HUES64 (cell line): ENCODE results near the gene C4orf36.

Experiments
- H3K27ac ChIP-seq: 2 replicates; pipeline ENCODE4 v1.7.0; 2013; ENCODE audit warnings: low read depth, low read length, inconsistent platforms
- H3K27me3 ChIP-seq: 2 replicates; pipeline ENCODE4 v1.6.1; 2013; ENCODE audit warnings: mild to moderate bottlenecking, low read length; ENCODE audit not compliant: insufficient read depth
- H3K36me3 ChIP-seq: 2 replicates; pipeline ENCODE4 v1.6.1; 2013; ENCODE audit warnings: mild to moderate bottlenecking, low read length; ENCODE audit not compliant: insufficient read depth
- H3K4me1 ChIP-seq: 2 replicates; pipeline ENCODE4 v1.6.1; 2013; ENCODE audit warnings: mild to moderate bottlenecking, low read length, moderate library complexity; ENCODE audit not compliant: insufficient read depth
- H3K4me3 ChIP-seq: 2 replicates; pipeline ENCODE4 v1.5.1; 2013; ENCODE audit warnings: mild to moderate bottlenecking, low read length, moderate library complexity
- H3K9ac ChIP-seq: 2 replicates; pipeline ENCODE4 v1.6.1; 2013; ENCODE audit warnings: mild to moderate bottlenecking, low read depth, low read length
- H3K9me3 ChIP-seq: 2 replicates; pipeline ENCODE4 v1.6.1; 2013; ENCODE audit warnings: low read depth, low read length; ENCODE audit not compliant: insufficient read depth
- WGBS: fragments of 150-250, 120-280 bp; methylation state at CpG from one replicate; pipeline ENCODE4 v1.1.7; 2013; ENCODE audit warnings: missing lambda C conversion rate; 5-methylcytosine and 5-hydroxymethylcytosine counted together

C4orf36 gene

GRCh38 chr4:86853209-86853608 is 39.0 kb downstream of the C4orf36 start:
- WGBS: 96% methylated on average over 5 of the region's 5 CpGs
- H3K4me3 ChIP-seq: no peak overlapping the region
- H3K27ac ChIP-seq: no peak overlapping the region
- no peaks in the 10 kb centered on the region for H3K9me3 ChIP-seq
- H3K9ac ChIP-seq: no peak overlapping the region
- peaks cover 26% of the 10 kb centered on the region for H3K27me3 ChIP-seq
- H3K4me1 ChIP-seq: peaks cover 12% of the 10 kb centered on the region
- no peaks in the 10 kb centered on the region for H3K36me3 ChIP-seq

GRCh38 chr4:86848732-86849619 is 43.2 kb downstream of the C4orf36 start, which contains the start of gene SLC10A6:
TSS of gene SLC10A6 (minus strand) at chr4:86849384. CDS start at chr4:86849115, 269 bp downstream.
- Histone ChIP-seq H3K27me3 (no peaks in the 10 kb centered on the region), H3K9me3 (no peaks in the 10 kb centered on the region), H3K36me3 (no peaks in the 10 kb centered on the region), H3K27ac (no peak within 1 kb of the TSS), H3K9ac (no peak within 1 kb of the TSS), H3K4me1 (no peaks in the 10 kb centered on the region), H3K4me3 (no peak within 1 kb of the TSS)
- WGBS: 92% methylated on average over 11 of the region's 11 CpGs

DNA sequence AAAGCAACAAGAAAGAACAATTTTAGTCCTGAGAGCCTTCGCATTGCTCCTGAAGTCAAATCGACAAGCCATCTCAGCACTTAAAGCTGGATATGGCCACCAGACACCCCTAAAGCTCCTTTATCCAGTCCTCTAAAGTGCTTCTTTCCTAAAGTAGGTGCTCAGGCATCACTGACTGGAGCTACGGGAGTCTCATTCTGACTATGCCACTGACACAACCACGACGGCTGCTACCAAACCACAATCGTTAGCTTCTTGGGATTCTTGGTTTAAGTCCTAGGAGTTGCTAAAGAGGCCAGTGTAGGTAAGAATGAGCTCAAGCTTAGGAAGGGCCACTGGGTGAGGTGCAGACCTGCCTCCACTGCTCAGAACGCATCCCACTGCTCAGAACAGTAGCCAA is 44.1 kb downstream of the C4orf36 start:
- H3K36me3 ChIP-seq: no peaks in the 10 kb centered on the region
- no peak overlapping the region for H3K27ac ChIP-seq
- 73% methylated on average over 7 of the region's 7 CpGs for WGBS
- H3K27me3 ChIP-seq: no peaks in the 10 kb centered on the region
- no peak overlapping the region for H3K9ac ChIP-seq
- H3K4me1 ChIP-seq: no peaks in the 10 kb centered on the region
- H3K9me3 ChIP-seq: no peaks in the 10 kb centered on the region
- no peak overlapping the region for H3K4me3 ChIP-seq

DNA sequence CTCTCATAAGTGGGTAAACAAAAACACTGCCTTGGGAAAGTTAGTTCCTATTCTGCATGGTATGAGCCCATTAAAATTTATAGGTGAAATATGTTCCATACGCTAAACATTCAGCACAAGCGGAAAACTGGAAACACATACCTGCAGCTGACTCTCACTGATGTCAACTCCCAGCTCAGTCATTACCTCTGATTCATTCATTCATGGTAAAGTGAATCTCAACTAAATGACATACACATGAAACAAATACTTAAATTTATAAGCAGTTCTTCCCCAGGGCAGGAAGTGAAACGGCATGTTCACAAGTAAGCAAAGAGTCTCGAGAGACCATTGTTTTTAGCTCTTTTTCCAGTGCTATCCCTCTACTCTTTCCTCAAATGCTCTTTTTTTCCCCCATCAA is 44.7 kb downstream of the C4orf36 start:
- H3K27me3 ChIP-seq: no peaks in the 10 kb centered on the region
- H3K36me3 ChIP-seq: no peaks in the 10 kb centered on the region
- WGBS: 91% methylated on average over 4 of the region's 4 CpGs
- H3K4me1 ChIP-seq: no peaks in the 10 kb centered on the region
- no peaks in the 10 kb centered on the region for H3K9me3 ChIP-seq
- H3K4me3 ChIP-seq: no peak overlapping the region
- no peak overlapping the region for H3K27ac ChIP-seq
- H3K9ac ChIP-seq: no peak overlapping the region

DNA sequence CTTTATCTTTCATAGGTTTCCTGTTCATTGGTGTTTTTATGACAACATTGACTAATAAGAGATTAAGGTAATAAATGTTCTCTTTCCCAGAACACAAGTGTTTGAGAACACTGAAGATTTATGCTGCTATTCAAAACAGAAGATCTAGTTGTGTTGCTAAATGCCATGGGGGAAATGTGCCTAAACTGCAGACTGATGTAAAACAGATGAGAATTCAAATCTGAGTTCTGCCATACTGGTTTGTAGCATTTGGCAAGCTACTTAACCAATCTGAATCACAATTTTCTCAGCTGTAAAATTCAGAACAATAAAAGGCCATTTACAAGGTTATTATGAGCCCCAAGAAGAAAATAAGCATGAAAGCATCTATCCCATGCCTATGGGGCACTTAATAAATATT is 45.3 kb downstream of the C4orf36 start:
- no peaks in the 10 kb centered on the region for H3K4me1 ChIP-seq
- no peak overlapping the region for H3K27ac ChIP-seq
- H3K27me3 ChIP-seq: no peaks in the 10 kb centered on the region
- H3K4me3 ChIP-seq: no peak overlapping the region
- H3K36me3 ChIP-seq: no peaks in the 10 kb centered on the region
- no peaks in the 10 kb centered on the region for H3K9me3 ChIP-seq
- H3K9ac ChIP-seq: no peak overlapping the region

DNA sequence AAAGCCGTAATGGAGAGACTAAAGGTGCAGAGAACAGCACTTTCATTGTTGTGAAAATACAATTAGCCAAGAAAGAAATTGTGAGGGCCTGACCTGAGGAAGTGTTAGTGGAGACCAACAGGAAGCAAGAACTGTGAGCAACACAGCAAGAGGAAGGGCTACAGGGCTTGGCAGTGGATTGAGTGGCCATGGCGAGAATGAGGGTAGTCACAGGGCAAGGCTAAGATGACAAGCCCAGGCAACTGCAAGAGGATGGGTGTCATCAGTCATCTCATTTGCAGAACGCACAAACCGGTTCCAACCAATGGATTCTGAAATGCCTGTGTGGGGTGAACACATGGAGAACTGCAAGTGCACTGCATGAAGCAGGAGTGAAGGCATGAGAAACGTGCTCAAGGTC is 46.6 kb downstream of the C4orf36 start:
- no peak overlapping the region for H3K9ac ChIP-seq
- H3K4me1 ChIP-seq: no peaks in the 10 kb centered on the region
- no peaks in the 10 kb centered on the region for H3K36me3 ChIP-seq
- no peaks in the 10 kb centered on the region for H3K27me3 ChIP-seq
- no peak overlapping the region for H3K27ac ChIP-seq
- H3K9me3 ChIP-seq: no peaks in the 10 kb centered on the region
- H3K4me3 ChIP-seq: no peak overlapping the region
- WGBS: 92% methylated on average over 5 of the region's 5 CpGs

DNA sequence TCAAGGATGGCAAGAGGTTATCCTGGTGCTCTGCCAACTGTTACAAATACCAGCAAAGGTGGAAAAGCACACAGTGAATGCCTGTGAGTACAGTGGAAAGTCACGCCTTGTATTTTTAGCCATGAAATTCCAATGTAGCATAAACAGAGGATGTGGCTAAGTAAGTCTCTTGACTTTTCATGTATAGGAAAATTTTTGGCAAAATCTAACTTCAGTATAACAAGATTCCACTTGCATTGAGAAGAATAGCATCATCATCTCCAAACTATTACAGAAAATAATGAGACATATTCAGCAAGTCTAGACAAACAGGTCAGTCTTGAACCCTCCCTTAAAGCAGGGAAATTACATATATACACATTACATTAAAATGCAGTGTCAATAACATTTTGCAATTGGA is 50.9 kb downstream of the C4orf36 start:
- no peaks in the 10 kb centered on the region for H3K4me1 ChIP-seq
- H3K4me3 ChIP-seq: no peak overlapping the region
- WGBS: 96% methylated on average over 1 of the region's 1 CpG
- no peak overlapping the region for H3K9ac ChIP-seq
- H3K36me3 ChIP-seq: no peaks in the 10 kb centered on the region
- no peaks in the 10 kb centered on the region for H3K27me3 ChIP-seq
- no peaks in the 10 kb centered on the region for H3K9me3 ChIP-seq
- H3K27ac ChIP-seq: no peak overlapping the region

- H3K36me3 ChIP-seq: no peaks in the 10 kb centered on the region
- no peaks in the 10 kb centered on the region for H3K9me3 ChIP-seq
- no peak overlapping the region for H3K27ac ChIP-seq
- H3K9ac ChIP-seq: no peak overlapping the region
- no peak overlapping the region for H3K4me3 ChIP-seq
- WGBS: 71% methylated on average over 1 of the region's 1 CpG
- H3K27me3 ChIP-seq: no peaks in the 10 kb centered on the region
- no peaks in the 10 kb centered on the region for H3K4me1 ChIP-seq
Observed at GRCh38 chr4:86840858-86841257, 51.4 kb downstream of the C4orf36 start.

DNA sequence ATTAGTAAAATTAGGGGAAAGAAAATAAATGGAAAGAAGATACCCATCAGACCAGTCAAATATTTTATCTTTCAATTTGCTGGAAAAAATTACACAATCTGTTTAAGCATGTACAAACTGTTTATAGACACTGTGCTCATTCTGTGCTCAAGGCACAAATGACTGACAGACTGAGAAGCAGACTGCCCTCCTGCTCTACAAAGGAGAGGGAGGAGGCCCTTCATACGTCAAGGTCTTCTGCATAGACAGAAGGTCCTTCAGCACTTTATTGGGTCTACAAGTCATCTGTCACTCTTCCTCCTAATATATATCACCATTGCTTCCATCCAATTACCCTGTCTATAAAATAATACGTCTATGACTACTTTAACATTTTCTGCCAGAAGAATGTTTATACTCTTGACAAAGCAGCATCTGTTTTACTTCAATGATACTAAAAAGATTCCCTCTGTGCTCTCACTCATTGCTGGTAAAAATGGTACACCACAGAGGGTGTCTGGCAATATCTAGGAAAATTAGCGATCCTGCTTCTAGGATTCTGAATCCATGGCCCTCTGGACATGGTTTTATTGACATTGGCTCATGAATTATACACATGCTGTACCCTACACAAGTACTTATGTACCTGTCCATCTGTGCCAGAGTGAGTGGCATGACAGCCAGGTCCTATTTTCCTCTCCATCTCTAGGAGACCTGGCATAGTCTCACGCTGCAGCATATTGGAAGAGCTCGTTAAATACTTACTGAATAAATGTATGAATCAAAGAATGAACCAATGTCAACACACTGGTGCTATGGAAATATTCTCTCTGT is 54.3 kb downstream of the C4orf36 start:
- Histone ChIP-seq H3K36me3 (no peaks in the 10 kb centered on the region), H3K4me3 (no peak overlapping the region), H3K9ac (no peak overlapping the region), H3K9me3 (no peaks in the 10 kb centered on the region), H3K27me3 (no peaks in the 10 kb centered on the region), H3K4me1 (no peaks in the 10 kb centered on the region), H3K27ac (no peak overlapping the region)
- 78% methylated on average over 5 of the region's 5 CpGs for WGBS

DNA sequence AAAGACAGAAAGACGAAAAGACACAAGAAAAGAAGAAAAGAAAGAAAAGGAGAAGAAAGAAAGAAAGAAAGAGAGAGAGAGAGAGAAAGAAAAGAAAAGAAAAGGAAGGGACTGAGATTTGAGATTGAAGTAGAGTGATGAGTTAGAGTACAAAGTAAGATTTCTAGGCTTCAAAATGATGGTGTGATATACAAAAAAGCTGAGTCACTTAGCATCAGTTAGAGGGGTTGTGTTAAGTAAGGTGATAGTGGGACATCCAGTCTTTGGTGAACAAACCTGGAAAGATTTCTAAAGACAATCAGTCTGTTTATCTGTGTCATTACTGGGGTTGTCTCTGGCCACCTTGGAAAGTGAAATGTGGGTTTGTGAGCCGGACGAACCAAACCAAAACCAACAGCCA is 56.5 kb downstream of the C4orf36 start:
- 95% methylated on average over 1 of the region's 3 CpGs for WGBS
- Histone ChIP-seq H3K9ac (no peak overlapping the region), H3K9me3 (no peaks in the 10 kb centered on the region), H3K4me3 (no peak overlapping the region), H3K36me3 (no peaks in the 10 kb centered on the region), H3K4me1 (no peaks in the 10 kb centered on the region), H3K27ac (no peak overlapping the region), H3K27me3 (no peaks in the 10 kb centered on the region)

GRCh38 chr4:86834901-86835300 is 57.3 kb downstream of the C4orf36 start:
- no peaks in the 10 kb centered on the region for H3K9me3 ChIP-seq
- H3K4me3 ChIP-seq: no peak overlapping the region
- H3K9ac ChIP-seq: no peak overlapping the region
- WGBS: 93% methylated on average over 3 of the region's 3 CpGs
- H3K36me3 ChIP-seq: no peaks in the 10 kb centered on the region
- no peaks in the 10 kb centered on the region for H3K27me3 ChIP-seq
- H3K27ac ChIP-seq: no peak overlapping the region
- no peaks in the 10 kb centered on the region for H3K4me1 ChIP-seq
